GM19455 (cell line): ENCODE data around the gene ZNF341.
"Not testable (repeated sequence)": the region's sequence is repeated elsewhere in the genome, so short reads cannot be mapped to it uniquely, and the experiment has no call there.

ENCODE experiments used
- ATAC-seq: cut with Tn5 transposase; IDR thresholded peaks from one replicate; pipeline ENCODE4 v1.9.1; 2021; ENCODE audit not compliant: unreplicated experiment

Gene ZNF341

GRCh38 chr20:33792598-33792989 is 60.8 kb downstream of the ZNF341 start:
- not testable (repeated sequence) for ATAC-seq

GRCh38 chr20:33793011-33793931 is 61.5 kb downstream of the ZNF341 start:
- ATAC-seq: no peak

GRCh38 chr20:33796263-33796906 is 64.6 kb downstream of the ZNF341 start:
- ATAC-seq: no peak

GRCh38 chr20:33796907-33797544 is 65.2 kb downstream of the ZNF341 start:
- no peak for ATAC-seq

GRCh38 chr20:33798444-33798843 is 66.6 kb downstream of the ZNF341 start:
- ATAC-seq: no peak

GRCh38 chr20:33803921-33804337 is 72.1 kb downstream of the ZNF341 start:
- ATAC-seq: no peak

GRCh38 chr20:33808388-33808787 is 76.6 kb downstream of the ZNF341 start:
- ATAC-seq: no peak

GRCh38 chr20:33810259-33810658 is 78.5 kb downstream of the ZNF341 start:
- ATAC-seq: no peak

GRCh38 chr20:33810885-33811775 is 79.3 kb downstream of the ZNF341 start, which contains the start of gene CHMP4B:
Gene CHMP4B (plus strand): TSS chr20:33811348. CDS start chr20:33811469, 121 bp downstream.
- peak; percentile 94 for ATAC-seq

GRCh38 chr20:33811776-33812151 is 80.0 kb downstream of the ZNF341 start:
- peak; percentile 12 for ATAC-seq

GRCh38 chr20:33812152-33812849 is 80.5 kb downstream of the ZNF341 start:
- no peak for ATAC-seq

GRCh38 chr20:33812908-33813462 is 81.2 kb downstream of the ZNF341 start:
- ATAC-seq: no peak

- ATAC-seq: no peak
Measured at GRCh38 chr20:33814238-33814712, 82.5 kb downstream of the ZNF341 start.

GRCh38 chr20:33815671-33816070 is 83.9 kb downstream of the ZNF341 start:
- ATAC-seq: no peak

GRCh38 chr20:33816191-33816590 is 84.4 kb downstream of the ZNF341 start:
- ATAC-seq: no peak

- no peak for ATAC-seq
Measured at GRCh38 chr20:33817411-33817810, 85.6 kb downstream of the ZNF341 start.

GRCh38 chr20:33819456-33819855 is 87.7 kb downstream of the ZNF341 start:
- no peak for ATAC-seq

- no peak for ATAC-seq
Measured at GRCh38 chr20:33820362-33820761, 88.6 kb downstream of the ZNF341 start.

GRCh38 chr20:33821270-33821836 is 89.6 kb downstream of the ZNF341 start:
- ATAC-seq: no peak
